HG03342 (cell line): ENCODE results near the gene RNF149.
"Not testable (repeated sequence)": the region's sequence is repeated elsewhere in the genome, so short reads cannot be mapped to it uniquely, and the experiment has no call there.

Experiments
- ATAC-seq: cut with Tn5 transposase; IDR thresholded peaks from one replicate; pipeline ENCODE4 v1.9.1; 2021; ENCODE audit warnings: mild to moderate bottlenecking, moderate library complexity; ENCODE audit not compliant: unreplicated experiment

The RNF149 gene, protein sequence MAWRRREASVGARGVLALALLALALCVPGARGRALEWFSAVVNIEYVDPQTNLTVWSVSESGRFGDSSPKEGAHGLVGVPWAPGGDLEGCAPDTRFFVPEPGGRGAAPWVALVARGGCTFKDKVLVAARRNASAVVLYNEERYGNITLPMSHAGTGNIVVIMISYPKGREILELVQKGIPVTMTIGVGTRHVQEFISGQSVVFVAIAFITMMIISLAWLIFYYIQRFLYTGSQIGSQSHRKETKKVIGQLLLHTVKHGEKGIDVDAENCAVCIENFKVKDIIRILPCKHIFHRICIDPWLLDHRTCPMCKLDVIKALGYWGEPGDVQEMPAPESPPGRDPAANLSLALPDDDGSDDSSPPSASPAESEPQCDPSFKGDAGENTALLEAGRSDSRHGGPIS

DNA sequence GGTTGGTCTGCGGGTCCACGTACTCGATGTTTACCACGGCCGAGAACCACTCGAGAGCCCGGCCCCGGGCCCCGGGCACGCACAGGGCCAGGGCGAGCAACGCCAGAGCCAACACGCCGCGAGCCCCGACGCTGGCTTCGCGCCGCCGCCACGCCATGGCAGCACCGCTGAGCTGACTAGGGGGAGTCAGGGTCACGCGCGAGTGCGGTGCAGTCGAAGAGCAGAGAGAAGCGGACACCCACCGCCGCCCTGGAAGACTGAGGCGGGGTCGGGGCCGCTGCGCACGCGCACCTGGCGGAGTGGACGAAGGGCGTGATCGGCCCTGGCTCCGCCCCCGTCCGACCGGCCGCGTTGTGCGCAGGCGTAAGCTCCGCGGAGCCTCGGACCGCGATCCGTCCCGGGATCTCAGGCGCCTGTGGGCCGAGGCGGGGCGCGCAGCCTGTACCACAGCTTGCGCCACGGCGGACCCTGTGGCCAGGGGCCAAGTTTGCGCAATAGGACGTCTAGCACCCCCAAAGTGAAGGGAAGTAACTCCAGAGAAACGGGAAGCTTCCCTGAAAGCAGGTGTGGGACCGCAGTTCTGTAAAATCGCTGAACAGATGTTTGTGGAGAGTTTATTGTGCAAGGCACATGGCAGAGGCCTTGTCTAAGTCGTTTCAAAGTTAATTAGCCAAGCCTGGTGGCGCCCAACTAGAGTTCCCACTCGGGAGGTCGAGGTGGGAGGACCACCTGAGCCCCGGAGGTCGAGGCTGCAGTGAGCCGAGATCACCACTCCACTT is at the start of gene RNF149:
TSS of gene RNF149 (minus strand) at position 270 of the 779 bp plus-strand sequence. CDS start at position 157, 113 bp downstream.
- ATAC-seq = peak; percentile 61

DNA sequence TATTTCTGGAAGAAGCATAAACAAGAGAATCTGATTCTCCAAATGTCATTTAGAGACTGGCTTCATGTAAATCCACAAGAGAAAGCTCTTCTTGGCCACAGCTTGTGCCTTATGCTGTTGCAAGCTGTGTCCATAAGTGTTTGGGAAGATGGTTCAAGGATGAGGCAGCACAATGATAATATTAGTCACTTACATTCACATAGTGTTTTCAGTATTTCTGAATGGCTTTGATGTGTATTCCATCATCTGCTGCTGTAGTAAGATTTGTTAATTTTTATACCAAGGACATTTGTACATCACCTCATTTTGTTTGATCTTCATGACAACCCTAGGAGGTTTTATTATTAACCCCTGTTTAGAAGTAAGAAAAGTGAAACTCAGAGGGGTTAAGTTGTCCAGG is 48.9 kb upstream of the RNF149 start:
- ATAC-seq = no peak

DNA sequence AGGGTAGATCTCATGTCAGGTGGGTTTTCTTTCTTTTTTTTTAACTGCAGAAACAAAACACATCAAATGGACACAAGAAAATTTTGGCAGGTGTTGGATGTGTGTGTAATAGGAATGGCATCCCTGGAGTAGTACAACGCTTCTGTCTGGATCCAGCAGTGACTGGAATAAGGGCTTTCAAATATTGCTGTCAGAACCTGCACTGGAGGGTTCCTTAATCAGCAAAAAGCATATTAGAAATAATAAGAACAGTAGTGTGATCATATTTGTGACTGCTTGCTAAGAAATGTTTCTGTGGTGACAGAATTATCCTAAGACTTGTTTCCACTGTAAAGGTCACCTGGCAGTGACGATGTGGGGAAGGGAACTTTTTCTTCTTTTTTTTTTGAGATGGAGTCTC is 48.0 kb upstream of the RNF149 start:
- ATAC-seq = no peak

DNA sequence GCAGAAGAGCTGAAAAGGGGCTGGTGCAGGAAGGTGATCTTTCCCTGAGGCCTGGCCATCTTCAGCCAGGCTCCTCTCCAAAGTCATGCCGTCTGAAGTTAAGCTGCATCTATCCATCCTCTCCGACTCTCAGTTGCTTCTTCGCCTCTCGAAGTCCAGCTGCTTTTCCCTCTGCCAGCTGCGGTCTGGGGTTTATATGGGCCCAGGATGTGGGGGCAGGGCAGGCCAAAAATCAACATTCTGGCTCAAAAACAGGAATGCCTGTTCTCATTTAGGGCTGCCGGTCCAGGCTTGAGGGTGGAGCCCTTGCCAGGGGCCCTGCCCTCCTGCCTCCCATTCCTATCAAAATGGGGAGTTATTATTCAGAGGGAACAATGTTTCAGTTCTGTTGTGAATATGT is 47.6 kb upstream of the RNF149 start:
- ATAC-seq = no peak

DNA sequence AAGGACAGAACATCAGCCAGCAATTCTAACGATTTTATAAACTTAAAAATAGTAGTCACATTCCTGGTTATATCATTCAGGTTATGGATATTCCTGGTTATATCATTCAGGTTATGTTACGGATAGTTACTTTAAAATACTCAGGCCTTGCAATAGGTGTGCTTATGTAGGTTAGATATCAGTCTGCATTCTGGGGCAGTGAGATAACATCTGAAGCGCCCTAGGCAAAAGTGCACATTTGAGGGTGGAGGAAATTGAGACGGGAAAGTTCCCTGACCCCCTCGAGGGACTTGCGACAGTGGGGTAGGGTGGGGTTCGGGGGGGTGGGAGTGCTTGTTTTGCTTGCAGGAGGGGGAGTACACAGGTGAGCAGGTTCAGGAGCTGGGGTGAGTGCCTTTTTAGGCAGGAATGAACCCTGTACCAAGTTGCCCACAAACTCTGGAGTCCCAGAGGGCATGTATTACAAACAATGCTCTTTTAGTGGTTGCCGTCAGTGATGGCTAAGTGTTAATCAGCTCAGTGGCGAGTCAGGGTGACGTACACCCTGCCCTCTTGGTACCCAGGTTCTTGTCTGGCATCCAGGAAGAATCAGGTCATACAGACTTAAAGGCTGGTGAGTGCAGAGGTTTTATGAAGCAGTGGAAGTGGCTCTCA is 47.0 kb upstream of the RNF149 start:
- ATAC-seq = no peak

DNA sequence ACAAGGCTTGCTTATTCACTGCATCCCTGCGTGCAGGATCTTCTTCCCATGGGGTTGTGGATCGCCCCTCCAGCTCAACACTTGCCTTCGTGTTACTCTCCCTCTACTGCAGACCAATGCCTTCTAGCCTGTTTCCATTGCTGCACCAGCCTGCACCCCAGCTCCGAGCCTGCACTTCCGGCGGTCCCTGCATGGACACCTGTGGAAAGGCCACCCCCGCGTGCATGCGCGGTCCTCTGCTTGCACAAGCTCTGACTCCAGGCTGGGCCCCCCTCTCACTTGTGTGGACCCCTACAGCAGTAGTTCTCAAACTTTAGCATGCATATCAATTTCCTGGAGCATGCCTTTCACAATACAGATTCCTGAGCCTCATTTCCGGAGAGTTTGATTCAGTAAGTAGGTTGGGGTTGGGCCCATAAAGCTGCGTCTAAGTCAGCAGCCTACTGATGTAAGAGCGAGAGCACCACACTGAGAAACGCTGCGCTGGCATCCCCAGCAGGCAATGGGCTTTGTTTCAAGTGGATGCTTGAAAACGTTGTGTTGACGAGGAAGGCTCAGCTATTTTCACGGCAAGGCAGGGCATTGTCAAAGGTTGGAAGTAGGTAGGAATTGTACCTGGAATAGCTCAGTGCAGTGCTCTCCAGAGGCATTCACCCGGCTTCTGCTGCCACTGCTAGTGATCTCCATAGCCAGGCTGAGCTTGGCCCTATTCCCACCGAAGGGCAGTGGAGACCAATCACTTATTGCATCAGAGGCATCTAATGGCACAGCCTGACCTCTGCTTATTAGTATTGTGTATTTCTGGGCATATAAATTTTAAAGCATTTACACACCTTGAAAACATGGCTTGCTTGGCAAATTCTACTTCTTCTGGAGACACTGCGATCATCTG is 46.2 kb upstream of the RNF149 start:
- ATAC-seq = no peak

DNA sequence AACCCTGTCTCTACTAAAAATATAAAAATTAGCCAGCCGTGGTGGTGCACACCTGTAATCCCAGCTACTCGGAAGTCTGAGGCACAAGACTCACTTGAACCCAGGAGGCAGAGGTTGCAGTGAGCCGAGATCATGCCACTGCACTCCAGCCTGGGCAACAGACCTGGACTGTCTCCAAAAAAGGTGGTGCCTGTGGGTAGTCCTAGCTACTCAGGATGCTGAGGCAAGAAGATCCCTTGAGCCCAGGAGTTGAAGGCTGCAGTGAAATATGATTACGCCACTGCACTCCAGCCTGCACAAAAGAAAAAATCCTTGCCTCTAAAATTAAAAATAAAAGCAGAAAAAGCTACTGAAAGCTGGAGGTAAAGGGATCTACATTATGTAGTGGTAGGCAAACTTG is 44.1 kb upstream of the RNF149 start:
- ATAC-seq = not testable (repeated sequence)

DNA sequence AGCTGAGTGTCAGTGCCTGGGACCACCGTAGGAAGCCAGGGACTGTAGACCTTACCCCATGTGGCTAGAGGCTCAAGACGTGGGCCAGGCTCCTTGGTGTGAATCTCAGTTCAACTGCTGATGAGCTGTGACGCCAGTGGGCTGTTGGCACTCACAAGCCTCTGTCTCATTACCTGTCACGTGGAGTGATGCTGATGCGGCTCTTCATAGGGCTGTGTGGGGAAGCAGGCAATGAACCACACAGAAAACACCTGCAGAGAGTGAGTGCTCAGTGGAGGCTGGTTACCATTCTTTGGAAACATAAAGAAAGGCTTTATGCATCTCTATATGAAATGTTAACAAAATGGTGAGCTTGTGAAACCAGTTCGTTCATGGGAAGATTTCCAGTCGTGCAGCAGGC is 42.7 kb upstream of the RNF149 start:
- ATAC-seq = no peak

DNA sequence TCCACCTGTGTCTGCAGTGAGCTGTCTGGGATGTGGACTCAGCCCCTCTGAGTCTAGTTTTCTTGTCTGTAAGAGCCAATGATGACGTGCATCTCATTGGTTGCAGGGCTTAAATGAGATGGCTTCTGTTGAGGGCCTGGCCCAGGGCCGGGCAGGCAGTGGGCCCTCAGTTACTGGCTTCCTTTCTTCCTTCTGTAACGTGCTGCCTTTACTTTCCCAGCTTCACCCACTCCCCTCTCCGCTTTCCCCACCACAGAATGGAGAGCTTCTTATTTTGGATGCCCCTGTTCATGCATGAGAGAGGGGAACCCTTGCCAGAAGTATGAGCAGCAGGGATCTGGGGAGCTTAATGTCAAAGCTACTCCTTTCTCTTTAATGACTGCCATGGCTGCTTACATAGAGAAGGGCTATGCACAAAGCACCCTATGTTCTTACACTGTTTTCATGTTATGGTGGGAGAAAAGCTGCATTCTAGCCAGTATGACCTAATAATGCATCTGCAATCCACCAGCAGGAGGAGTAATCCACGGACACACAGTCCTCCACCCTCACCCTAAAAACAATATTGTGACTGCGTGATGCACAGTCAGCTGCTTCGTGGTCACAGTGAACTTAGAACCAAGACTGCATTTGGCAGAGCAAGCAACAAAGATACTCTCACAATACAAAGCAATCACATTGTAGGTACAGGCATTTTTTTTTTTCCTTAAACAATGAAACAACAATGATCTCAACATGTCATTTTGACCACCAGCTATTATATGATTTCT is 41.6 kb upstream of the RNF149 start:
- no peak for ATAC-seq

DNA sequence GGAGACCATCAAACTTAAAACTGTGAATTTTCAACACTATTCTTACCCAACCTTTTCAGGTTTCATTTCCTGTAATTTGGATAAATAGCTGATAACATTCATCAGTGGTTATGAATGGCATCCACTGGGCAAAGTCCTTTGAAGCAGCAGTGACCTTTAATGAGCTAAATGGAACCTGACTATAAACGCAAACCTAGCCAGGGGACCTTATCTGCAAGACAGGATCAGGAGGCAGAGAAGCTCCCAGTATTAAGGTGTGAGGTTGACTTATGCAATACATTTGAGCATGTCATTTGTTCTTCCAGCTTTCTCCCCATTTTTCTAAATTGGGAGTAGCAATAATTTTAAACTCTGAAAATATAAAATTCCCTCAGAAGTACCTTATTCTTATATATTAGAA is 40.4 kb upstream of the RNF149 start:
- no peak for ATAC-seq

DNA sequence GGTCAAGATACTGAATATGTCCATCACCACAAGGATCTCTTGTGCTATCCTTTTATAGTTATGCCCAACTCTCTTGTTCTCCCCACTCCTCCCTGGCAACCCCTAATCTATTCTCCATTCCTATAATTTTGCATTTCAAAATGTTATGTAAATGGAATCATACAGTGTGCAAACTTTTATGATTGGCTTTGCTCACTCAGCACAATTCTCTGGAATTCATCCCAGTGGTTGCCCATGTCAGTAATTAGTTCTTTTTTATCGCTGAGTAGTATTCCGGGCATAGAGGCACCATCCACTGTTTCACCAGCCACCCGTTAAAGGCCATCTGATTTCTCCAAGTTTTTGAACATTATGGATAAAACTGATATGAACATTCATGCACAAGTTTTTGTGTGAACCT is 38.4 kb upstream of the RNF149 start:
- ATAC-seq = no peak

DNA sequence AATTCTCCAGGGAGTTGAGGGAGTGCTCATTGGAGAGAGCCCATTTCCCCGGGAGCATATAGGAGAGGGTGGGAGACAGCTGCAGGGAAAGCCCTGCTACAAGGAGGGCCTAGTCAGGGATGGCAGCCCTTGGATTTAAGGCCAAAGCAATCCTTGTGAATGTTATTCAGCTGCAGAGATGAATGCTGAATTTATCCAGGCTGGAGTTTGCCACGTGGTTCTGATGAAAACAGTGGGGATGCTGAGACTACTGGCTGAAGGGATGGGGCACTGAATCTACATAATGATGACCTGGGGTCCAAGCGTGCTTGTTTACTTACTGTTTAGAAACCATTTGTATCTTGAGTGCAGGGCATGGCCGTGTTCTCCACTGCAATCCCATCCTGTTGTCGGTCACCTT is 35.6 kb upstream of the RNF149 start:
- ATAC-seq = no peak

DNA sequence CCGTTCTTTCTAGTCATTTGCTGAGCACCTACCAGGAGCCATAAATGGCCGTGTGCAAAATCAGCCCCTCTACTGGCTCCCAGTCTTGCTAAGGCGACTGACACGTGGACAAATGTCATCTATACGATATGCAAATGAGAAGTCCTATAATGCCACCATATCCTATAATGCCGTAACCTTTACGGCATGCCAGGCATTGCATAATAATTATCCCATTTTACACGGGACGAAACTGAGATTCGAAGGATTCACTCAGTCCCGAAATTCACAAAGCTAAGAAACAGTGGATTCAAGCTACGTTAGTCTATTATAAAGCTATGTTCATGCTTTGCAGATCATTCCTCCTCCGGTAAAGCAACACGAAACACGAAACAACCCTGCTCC is 34.1 kb upstream of the RNF149 start:
- ATAC-seq = no peak

DNA sequence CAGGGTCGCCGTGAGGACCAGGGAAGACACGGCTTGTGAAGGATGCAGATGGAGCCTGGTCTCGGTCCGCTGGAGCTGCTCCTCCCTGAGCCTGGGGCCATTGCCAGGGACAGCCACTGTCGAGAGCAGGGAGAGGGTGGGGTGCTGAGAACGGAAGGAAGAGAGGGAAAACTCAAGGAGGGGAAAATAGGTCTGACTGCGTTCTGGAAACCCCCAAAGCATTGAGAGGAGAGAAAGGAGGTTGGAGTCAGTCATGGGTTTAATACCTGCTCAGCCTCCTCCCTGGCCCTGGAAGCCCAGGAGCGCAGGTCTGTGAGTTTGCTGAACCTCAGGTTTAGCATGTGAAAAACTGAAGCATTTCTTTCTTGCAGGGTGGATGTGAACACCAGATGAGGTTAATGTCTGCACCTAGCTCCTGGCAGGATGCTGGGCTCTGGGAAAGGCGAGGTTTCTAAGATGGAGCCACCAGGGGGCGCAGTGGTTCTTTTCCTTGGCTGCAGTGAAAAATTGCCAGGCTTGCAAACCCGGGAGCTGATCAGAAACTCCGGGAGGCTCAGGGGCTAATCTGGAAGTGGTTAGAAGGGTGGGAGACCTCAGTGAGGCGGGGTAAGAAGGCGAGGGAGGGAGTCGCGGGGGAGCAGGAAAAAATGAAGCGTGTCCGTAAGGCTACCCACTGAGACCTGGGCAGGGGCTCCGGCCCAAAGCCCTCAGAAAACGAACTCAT is 33.6 kb upstream of the RNF149 start:
- ATAC-seq = no peak

DNA sequence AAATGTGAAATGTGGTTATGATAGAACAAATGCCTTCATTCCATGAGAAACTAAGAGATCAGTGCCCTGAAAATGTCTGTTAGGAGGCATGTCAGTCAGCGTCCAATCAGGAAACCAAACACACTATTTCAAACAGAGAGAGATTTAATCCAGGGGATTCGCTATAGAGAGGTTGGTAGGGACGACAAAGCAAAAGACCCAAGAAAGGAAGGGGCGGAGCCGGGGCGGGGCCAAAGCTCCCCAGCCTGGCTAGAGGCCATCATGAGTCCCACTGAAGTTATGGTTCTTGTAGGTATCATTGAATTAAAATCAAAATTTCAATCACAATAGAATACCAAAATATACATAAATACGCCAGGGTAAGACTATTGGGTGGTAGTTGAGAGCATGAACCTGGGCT is 32.9 kb upstream of the RNF149 start:
- ATAC-seq = no peak

DNA sequence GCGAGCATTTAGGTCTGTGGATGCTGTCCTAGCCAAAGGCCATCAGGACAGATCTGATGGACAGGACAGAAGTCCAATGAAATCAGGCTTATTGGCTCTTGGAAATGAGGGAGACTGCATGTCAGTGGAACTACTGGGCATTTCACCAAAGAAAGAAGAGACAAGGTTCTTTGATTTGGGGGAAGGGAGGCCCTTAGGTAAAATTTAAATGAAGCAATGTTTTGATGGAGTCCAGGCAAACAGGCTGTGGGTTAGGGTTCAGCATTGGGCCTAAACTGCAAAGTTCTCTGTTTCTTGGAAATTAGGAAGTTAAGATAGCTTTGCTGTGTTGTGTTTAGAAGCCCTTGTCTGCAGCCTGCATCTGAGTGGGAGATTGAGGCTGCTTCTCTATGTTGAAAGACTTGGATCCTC is 31.6 kb upstream of the RNF149 start:
- no peak for ATAC-seq

DNA sequence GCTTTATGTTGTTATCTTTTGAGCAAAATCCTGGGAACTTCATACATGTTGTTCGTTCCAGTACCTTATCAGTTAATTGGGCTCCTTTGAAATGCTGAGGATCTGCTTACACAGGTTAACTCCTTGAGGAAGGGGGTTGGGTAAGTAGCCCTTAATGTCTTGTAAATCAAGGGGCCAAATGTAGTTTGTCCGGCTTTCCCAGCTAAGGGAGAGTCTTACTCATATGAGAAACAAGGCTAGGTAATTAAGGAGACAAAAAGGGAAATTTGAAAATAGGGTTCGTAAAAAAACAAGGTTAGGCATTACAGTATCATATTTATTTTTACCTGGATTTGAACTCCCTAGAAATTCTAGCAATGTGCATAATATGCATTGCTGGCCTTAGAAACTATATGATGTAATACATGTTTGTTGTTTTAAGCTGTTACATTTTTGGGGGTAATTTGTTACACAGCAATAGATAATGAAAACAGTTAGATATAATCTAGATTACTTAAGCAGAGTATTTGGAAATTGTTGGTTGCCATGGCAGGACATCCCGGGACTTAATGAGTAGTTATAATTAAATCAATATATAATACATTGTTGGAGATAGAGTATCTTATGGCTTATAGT is 30.9 kb upstream of the RNF149 start:
- no peak for ATAC-seq

DNA sequence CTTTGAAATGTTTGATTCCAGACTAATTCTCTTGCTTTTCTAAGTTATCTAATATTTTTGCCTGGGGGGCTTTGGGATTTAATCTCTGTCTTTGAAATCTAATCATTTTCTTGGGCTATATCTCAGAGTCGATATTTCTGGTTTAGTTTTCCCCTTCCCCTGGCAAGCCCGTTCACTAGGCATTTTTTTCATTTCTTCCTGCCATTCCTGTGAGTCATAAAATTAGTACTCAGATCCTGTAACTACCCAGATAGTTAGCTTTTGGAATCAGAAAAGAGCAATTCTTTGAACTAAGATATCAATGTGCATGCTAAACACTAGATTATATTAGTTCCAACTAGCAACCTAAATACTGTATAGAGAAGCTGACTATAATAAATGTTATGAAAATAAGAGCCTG is 29.4 kb upstream of the RNF149 start:
- ATAC-seq = no peak
